WTC11 (cell line): Measurements from ENCODE around the gene MCEMP1. TPM values are rescaled to one million over a fixed set of nuclear protein-coding genes. Genes with fewer than 3 reads are reported as not detected.

ENCODE experiments used
- ATAC-seq: fragments of 200-7000 bp; cut with Tn5 transposase; 2 replicates; pipeline ENCODE4 v1.10.0; 2021; ENCODE audit warnings: mild to moderate bottlenecking, moderate library complexity
- CTCF ChIA-PET: fragments of 300-600 bp; sonication (Branson Sonifier 250); formaldehyde crosslinking; loops from one replicate; lab custom pipeline; 2021; ENCODE audit warnings: antibody characterized with exemption; lab: Charles Lee
- POLR2A ChIA-PET: fragments of 350-600 bp; sonication (Branson Sonifier 250); formaldehyde crosslinking; loops from one replicate; lab custom pipeline; 2021; ENCODE audit warnings: antibody characterized with exemption; lab: Charles Lee
- DNase-seq: peaks from one replicate; pipeline ENCODE4 v3.0.0; 2021; ENCODE audit warnings: low spot score
- H3K27ac Mint-ChIP-seq: 2 replicates; pipeline ENCODE4 v1.8.0; 2021; ENCODE audit warnings: mixed read lengths
- H3K27me3 Mint-ChIP-seq: 2 replicates; pipeline ENCODE4 v1.8.0; 2021; ENCODE audit warnings: low read depth, mild to moderate bottlenecking, moderate library complexity, mixed read lengths
- H3K36me3 Mint-ChIP-seq: 2 replicates; pipeline ENCODE4 v1.8.0; 2021; ENCODE audit warnings: mixed read lengths
- H3K4me1 Mint-ChIP-seq: 2 replicates; pipeline ENCODE4 v1.8.0; 2022; ENCODE audit warnings: mixed read lengths
- H3K4me3 Mint-ChIP-seq: 2 replicates; pipeline ENCODE4 v1.8.0; 2021; ENCODE audit warnings: mild to moderate bottlenecking, moderate library complexity, mixed read lengths
- H3K9me3 Mint-ChIP-seq: 2 replicates; pipeline ENCODE4 v1.8.0; 2021; ENCODE audit warnings: mixed read lengths
- ETV6 ChIP-seq: sonication (generic); formaldehyde crosslinking; IDR thresholded peaks from 2 replicates; pipeline ENCODE4 v1.8.1; 2022; ENCODE audit warnings: mild to moderate bottlenecking, missing genetic modification reagents
- GTF2I ChIP-seq: fragments of 250-450 bp; sonication (Bioruptor Pico); conservative IDR thresholded peaks from 2 replicates; pipeline ENCODE4 v1.4.0; 2021; ENCODE audit warnings: mild to moderate bottlenecking
- KAT7 ChIP-seq: sonication (generic); formaldehyde crosslinking; IDR thresholded peaks from 2 replicates; pipeline ENCODE4 v1.8.1; 2023; ENCODE audit warnings: missing genetic modification reagents, mild to moderate bottlenecking, borderline replicate concordance
- NR1H2 ChIP-seq: sonication (generic); formaldehyde crosslinking; IDR thresholded peaks from 2 replicates; pipeline ENCODE4 v1.9.0; 2021; ENCODE audit warnings: mild to moderate bottlenecking, moderate library complexity, missing genetic modification reagents
- RELA ChIP-seq: sonication (generic); formaldehyde crosslinking; IDR thresholded peaks from 2 replicates; pipeline ENCODE4 v1.8.1; 2022; ENCODE audit warnings: missing genetic modification reagents, mild to moderate bottlenecking, borderline replicate concordance
- RORB ChIP-seq: fragments of 250-450 bp; sonication (Bioruptor Pico); IDR thresholded peaks from 2 replicates; pipeline ENCODE4 v1.9.0; 2021; ENCODE audit warnings: mild to moderate bottlenecking
- TCF7 ChIP-seq: sonication (generic); formaldehyde crosslinking; IDR thresholded peaks from 2 replicates; pipeline ENCODE4 v1.8.0; 2022; ENCODE audit warnings: mild to moderate bottlenecking, low read depth, missing genetic modification reagents, moderate library complexity
- TEAD4 ChIP-seq: sonication (generic); formaldehyde crosslinking; IDR thresholded peaks from 2 replicates; pipeline ENCODE4 v1.8.0; 2022; ENCODE audit warnings: mild to moderate bottlenecking, missing genetic modification reagents
- ZBTB21 ChIP-seq: sonication (generic); formaldehyde crosslinking; IDR thresholded peaks from 2 replicates; pipeline ENCODE4 v1.8.1; 2023; ENCODE audit warnings: mild to moderate bottlenecking, missing genetic modification reagents, borderline replicate concordance
- total RNA-seq: library from RNA; stranded (reverse); gene quantifications from 3 replicates; pipeline ENCODE4 v1.2.3, GENCODE V29; 2021
- TF ChIP-seq, protein P1 (sequence below): sonication (generic); formaldehyde crosslinking; IDR thresholded peaks from 2 replicates; pipeline ENCODE4 v1.8.0; 2022; ENCODE audit warnings: missing genetic modification reagents
- TF ChIP-seq, protein P2 (sequence below): fragments of 250-450 bp; sonication (Bioruptor Pico); IDR thresholded peaks from 2 replicates; pipeline ENCODE4 v1.9.0; 2021; ENCODE audit warnings: mild to moderate bottlenecking
- TF ChIP-seq, protein P3 (sequence below): sonication (generic); formaldehyde crosslinking; IDR thresholded peaks from 2 replicates; pipeline ENCODE4 v1.8.1; 2023; ENCODE audit warnings: mild to moderate bottlenecking, missing genetic modification reagents, moderate library complexity
- TF ChIP-seq, protein P4 (sequence below): sonication (generic); formaldehyde crosslinking; IDR thresholded peaks from 2 replicates; pipeline ENCODE4 v1.8.1; 2023; ENCODE audit warnings: mild to moderate bottlenecking, missing genetic modification reagents
- TF ChIP-seq, protein P5 (sequence below): sonication (generic); formaldehyde crosslinking; IDR thresholded peaks from 2 replicates; pipeline ENCODE4 v1.8.1; 2023; ENCODE audit warnings: mild to moderate bottlenecking, moderate library complexity, missing genetic modification reagents
- TF ChIP-seq, protein P6 (sequence below): sonication (generic); formaldehyde crosslinking; IDR thresholded peaks from 2 replicates; pipeline ENCODE4 v1.8.1; 2023; ENCODE audit warnings: mild to moderate bottlenecking, missing genetic modification reagents
- TF ChIP-seq, protein P7 (sequence below): fragments of 250-450 bp; sonication (Bioruptor Pico); IDR thresholded peaks from 2 replicates; pipeline ENCODE4 v1.9.0; 2021; ENCODE audit warnings: mild to moderate bottlenecking
- TF ChIP-seq, protein P8 (sequence below): sonication (generic); formaldehyde crosslinking; IDR thresholded peaks from 2 replicates; pipeline ENCODE4 v1.8.0; 2023; ENCODE audit warnings: missing genetic modification reagents, mild to moderate bottlenecking, borderline replicate concordance
- TF ChIP-seq, protein P9 (sequence below): sonication (generic); formaldehyde crosslinking; IDR thresholded peaks from 2 replicates; pipeline ENCODE4 v1.8.0; 2022; ENCODE audit warnings: mild to moderate bottlenecking, missing genetic modification reagents

Gene MCEMP1
- total RNA-seq, 1 experiment from 2014 or later = not detected

DNA sequence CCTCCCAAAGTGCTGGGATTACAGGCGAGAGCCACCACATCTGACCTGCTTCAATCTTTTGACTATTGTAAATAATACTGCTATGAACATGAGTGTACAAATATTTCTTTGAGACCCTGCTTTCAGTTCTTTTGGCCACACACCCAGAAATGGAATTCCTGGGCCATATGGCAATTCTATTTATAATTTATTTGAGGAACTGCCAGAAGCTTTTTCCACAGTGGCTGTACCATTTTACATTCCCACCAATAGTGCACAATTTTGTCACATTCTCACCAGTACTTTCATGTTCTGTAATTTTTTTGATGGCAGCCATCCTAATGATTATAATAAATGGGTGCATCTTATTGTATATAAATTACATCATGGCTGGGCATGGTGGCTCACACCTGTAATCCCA lies 38.8 kb downstream of the MCEMP1 start (continued):
- TF ChIP-seq, protein P1, sequence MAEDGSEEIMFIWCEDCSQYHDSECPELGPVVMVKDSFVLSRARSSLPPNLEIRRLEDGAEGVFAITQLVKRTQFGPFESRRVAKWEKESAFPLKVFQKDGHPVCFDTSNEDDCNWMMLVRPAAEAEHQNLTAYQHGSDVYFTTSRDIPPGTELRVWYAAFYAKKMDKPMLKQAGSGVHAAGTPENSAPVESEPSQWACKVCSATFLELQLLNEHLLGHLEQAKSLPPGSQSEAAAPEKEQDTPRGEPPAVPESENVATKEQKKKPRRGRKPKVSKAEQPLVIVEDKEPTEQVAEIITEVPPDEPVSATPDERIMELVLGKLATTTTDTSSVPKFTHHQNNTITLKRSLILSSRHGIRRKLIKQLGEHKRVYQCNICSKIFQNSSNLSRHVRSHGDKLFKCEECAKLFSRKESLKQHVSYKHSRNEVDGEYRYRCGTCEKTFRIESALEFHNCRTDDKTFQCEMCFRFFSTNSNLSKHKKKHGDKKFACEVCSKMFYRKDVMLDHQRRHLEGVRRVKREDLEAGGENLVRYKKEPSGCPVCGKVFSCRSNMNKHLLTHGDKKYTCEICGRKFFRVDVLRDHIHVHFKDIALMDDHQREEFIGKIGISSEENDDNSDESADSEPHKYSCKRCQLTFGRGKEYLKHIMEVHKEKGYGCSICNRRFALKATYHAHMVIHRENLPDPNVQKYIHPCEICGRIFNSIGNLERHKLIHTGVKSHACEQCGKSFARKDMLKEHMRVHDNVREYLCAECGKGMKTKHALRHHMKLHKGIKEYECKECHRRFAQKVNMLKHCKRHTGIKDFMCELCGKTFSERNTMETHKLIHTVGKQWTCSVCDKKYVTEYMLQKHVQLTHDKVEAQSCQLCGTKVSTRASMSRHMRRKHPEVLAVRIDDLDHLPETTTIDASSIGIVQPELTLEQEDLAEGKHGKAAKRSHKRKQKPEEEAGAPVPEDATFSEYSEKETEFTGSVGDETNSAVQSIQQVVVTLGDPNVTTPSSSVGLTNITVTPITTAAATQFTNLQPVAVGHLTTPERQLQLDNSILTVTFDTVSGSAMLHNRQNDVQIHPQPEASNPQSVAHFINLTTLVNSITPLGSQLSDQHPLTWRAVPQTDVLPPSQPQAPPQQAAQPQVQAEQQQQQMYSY = no peak
- TF ChIP-seq GTF2I (no peak), TCF7 (CRISPR knock-in tag) (no peak), NR1H2 (CRISPR knock-in tag) (no peak), RELA (CRISPR knock-in tag) (no peak), KAT7 (CRISPR knock-in tag) (no peak)
- TF ChIP-seq, protein P2, sequence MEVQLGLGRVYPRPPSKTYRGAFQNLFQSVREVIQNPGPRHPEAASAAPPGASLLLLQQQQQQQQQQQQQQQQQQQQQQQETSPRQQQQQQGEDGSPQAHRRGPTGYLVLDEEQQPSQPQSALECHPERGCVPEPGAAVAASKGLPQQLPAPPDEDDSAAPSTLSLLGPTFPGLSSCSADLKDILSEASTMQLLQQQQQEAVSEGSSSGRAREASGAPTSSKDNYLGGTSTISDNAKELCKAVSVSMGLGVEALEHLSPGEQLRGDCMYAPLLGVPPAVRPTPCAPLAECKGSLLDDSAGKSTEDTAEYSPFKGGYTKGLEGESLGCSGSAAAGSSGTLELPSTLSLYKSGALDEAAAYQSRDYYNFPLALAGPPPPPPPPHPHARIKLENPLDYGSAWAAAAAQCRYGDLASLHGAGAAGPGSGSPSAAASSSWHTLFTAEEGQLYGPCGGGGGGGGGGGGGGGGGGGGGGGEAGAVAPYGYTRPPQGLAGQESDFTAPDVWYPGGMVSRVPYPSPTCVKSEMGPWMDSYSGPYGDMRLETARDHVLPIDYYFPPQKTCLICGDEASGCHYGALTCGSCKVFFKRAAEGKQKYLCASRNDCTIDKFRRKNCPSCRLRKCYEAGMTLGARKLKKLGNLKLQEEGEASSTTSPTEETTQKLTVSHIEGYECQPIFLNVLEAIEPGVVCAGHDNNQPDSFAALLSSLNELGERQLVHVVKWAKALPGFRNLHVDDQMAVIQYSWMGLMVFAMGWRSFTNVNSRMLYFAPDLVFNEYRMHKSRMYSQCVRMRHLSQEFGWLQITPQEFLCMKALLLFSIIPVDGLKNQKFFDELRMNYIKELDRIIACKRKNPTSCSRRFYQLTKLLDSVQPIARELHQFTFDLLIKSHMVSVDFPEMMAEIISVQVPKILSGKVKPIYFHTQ (CRISPR knock-in tag) = no peak
- TF ChIP-seq, protein P3, sequence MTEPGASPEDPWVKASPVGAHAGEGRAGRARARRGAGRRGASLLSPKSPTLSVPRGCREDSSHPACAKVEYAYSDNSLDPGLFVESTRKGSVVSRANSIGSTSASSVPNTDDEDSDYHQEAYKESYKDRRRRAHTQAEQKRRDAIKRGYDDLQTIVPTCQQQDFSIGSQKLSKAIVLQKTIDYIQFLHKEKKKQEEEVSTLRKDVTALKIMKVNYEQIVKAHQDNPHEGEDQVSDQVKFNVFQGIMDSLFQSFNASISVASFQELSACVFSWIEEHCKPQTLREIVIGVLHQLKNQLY (CRISPR knock-in tag) = no peak
- TF ChIP-seq, protein P4, sequence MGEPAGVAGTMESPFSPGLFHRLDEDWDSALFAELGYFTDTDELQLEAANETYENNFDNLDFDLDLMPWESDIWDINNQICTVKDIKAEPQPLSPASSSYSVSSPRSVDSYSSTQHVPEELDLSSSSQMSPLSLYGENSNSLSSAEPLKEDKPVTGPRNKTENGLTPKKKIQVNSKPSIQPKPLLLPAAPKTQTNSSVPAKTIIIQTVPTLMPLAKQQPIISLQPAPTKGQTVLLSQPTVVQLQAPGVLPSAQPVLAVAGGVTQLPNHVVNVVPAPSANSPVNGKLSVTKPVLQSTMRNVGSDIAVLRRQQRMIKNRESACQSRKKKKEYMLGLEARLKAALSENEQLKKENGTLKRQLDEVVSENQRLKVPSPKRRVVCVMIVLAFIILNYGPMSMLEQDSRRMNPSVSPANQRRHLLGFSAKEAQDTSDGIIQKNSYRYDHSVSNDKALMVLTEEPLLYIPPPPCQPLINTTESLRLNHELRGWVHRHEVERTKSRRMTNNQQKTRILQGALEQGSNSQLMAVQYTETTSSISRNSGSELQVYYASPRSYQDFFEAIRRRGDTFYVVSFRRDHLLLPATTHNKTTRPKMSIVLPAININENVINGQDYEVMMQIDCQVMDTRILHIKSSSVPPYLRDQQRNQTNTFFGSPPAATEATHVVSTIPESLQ (CRISPR knock-in tag) = no peak
- TF ChIP-seq, protein P5, sequence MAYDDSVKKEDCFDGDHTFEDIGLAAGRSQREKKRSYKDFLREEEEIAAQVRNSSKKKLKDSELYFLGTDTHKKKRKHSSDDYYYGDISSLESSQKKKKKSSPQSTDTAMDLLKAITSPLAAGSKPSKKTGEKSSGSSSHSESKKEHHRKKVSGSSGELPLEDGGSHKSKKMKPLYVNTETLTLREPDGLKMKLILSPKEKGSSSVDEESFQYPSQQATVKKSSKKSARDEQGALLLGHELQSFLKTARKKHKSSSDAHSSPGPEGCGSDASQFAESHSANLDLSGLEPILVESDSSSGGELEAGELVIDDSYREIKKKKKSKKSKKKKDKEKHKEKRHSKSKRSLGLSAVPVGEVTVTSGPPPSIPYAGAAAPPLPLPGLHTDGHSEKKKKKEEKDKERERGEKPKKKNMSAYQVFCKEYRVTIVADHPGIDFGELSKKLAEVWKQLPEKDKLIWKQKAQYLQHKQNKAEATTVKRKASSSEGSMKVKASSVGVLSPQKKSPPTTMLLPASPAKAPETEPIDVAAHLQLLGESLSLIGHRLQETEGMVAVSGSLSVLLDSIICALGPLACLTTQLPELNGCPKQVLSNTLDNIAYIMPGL = no peak

DNA sequence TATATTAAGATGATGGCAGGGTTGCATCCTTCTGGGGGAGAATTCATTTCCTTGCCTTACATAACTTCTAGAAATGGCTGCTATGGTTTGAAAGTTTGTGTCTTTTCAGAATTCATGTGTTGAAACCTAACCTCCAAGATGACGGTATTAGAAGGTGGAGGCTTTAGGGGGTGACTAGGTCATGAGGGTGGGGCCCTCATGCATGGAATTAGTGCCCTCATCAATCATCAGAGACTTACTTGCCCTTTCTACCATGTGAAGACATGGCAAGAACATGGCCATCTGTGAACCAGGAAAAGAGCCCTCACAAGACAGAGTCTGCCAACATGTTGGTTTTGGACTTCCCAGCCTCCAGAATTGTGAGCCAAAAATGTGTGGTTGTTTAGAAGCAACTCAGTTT lies 39.9 kb downstream of the MCEMP1 start:
- DNase-seq (no peak), ATAC-seq (no peak)
- Mint-ChIP-seq H3K4me1 (no peaks in the 10 kb centered on the region), H3K9me3 (peaks cover 5% of the 10 kb centered on the region), H3K4me3 (no peak overlapping the region), H3K27me3 (peaks cover 14% of the 10 kb centered on the region), H3K27ac (no peak overlapping the region), H3K36me3 (no peaks in the 10 kb centered on the region)
- ChIA-PET CTCF (no interaction called here), POLR2A (no interaction called here)
- TF ChIP-seq, protein P6, sequence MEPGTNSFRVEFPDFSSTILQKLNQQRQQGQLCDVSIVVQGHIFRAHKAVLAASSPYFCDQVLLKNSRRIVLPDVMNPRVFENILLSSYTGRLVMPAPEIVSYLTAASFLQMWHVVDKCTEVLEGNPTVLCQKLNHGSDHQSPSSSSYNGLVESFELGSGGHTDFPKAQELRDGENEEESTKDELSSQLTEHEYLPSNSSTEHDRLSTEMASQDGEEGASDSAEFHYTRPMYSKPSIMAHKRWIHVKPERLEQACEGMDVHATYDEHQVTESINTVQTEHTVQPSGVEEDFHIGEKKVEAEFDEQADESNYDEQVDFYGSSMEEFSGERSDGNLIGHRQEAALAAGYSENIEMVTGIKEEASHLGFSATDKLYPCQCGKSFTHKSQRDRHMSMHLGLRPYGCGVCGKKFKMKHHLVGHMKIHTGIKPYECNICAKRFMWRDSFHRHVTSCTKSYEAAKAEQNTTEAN (CRISPR knock-in tag) = no peak
- TF ChIP-seq ETV6 (CRISPR knock-in tag) (no peak), ZBTB21 (CRISPR knock-in tag) (no peak), TEAD4 (CRISPR knock-in tag) (no peak), RORB (CRISPR knock-in tag) (no peak)
- TF ChIP-seq, protein P7, sequence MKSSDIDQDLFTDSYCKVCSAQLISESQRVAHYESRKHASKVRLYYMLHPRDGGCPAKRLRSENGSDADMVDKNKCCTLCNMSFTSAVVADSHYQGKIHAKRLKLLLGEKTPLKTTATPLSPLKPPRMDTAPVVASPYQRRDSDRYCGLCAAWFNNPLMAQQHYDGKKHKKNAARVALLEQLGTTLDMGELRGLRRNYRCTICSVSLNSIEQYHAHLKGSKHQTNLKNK = no peak
- TF ChIP-seq, protein P8, sequence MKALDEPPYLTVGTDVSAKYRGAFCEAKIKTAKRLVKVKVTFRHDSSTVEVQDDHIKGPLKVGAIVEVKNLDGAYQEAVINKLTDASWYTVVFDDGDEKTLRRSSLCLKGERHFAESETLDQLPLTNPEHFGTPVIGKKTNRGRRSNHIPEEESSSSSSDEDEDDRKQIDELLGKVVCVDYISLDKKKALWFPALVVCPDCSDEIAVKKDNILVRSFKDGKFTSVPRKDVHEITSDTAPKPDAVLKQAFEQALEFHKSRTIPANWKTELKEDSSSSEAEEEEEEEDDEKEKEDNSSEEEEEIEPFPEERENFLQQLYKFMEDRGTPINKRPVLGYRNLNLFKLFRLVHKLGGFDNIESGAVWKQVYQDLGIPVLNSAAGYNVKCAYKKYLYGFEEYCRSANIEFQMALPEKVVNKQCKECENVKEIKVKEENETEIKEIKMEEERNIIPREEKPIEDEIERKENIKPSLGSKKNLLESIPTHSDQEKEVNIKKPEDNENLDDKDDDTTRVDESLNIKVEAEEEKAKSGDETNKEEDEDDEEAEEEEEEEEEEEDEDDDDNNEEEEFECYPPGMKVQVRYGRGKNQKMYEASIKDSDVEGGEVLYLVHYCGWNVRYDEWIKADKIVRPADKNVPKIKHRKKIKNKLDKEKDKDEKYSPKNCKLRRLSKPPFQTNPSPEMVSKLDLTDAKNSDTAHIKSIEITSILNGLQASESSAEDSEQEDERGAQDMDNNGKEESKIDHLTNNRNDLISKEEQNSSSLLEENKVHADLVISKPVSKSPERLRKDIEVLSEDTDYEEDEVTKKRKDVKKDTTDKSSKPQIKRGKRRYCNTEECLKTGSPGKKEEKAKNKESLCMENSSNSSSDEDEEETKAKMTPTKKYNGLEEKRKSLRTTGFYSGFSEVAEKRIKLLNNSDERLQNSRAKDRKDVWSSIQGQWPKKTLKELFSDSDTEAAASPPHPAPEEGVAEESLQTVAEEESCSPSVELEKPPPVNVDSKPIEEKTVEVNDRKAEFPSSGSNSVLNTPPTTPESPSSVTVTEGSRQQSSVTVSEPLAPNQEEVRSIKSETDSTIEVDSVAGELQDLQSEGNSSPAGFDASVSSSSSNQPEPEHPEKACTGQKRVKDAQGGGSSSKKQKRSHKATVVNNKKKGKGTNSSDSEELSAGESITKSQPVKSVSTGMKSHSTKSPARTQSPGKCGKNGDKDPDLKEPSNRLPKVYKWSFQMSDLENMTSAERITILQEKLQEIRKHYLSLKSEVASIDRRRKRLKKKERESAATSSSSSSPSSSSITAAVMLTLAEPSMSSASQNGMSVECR (CRISPR knock-in tag) = no peak
- TF ChIP-seq, protein P9, sequence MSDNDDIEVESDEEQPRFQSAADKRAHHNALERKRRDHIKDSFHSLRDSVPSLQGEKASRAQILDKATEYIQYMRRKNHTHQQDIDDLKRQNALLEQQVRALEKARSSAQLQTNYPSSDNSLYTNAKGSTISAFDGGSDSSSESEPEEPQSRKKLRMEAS (CRISPR knock-in tag) = no peak
